GM19099 (cell line): ENCODE results near the gene DYNLT2B.
A peak's percentile ranks its signal among the peaks of the same experiment; 100 is the strongest.

Experiments used
- POLR2A ChIP-seq: IDR thresholded peaks from 3 replicates; pipeline ENCODE4 v1.6.1; 2011; ENCODE audit warnings: low read depth; ENCODE audit not compliant: insufficient read length; ENCODE audit errors: extremely low read depth

DYNLT2B gene

GRCh38 chr3:196336319-196337145 is 18.5 kb upstream of the DYNLT2B start:
- no peak for TF ChIP-seq POLR2A

DNA sequence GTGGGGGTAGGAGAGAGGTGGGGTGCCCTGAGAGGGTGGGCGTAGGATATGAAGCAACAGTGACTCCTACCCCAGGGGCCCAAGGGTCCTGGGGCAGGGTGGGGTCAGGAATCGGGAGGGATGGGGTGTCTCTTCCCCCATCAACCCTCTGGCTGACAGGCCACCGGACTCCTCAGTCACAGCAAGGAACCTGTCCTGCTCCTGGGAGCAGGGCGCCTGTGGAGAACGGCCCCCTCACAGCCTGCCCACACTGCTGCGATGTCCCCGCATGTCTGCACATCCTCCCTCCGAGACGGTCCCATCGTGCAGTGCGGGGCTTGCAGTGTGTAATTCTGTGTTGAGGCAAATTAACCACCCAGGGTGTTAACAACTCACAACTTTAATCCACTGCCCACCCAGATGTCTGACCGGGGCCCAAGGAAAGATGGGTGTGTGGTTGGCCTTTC is 17.5 kb upstream of the DYNLT2B start:
- no peak for TF ChIP-seq POLR2A

GRCh38 chr3:196334982-196335381 is 16.9 kb upstream of the DYNLT2B start:
- TF ChIP-seq POLR2A, result no peak

- no peak for TF ChIP-seq POLR2A
Measured at GRCh38 chr3:196332168-196332567, 14.1 kb upstream of the DYNLT2B start.

- TF ChIP-seq POLR2A, result no peak
Measured at GRCh38 chr3:196327405-196327804, 9.4 kb upstream of the DYNLT2B start.

DNA sequence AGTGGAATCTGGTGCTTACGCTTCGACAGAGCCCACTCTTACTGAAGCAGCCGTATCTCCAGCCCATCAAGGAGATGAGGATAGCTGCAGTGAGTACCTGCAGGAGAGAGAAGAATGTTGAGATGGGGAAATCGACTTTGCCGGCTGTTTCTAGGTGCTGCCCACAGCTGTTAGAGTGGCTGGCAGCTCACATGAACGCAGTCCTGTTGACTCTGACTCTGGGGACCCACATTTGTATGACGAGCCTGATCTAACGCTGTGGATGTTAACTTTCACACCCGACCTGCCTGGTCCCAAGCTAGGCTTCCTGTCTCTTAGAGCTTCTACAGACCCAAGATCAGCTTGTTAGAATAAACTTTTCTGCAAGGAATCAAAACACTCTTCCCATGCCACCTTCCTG is 8.9 kb upstream of the DYNLT2B start:
- TF ChIP-seq POLR2A, result no peak

- TF ChIP-seq POLR2A, result no peak
Measured at GRCh38 chr3:196323691-196324090, 5.7 kb upstream of the DYNLT2B start.

GRCh38 chr3:196323016-196323415 is 5.0 kb upstream of the DYNLT2B start:
- no peak for TF ChIP-seq POLR2A

DNA sequence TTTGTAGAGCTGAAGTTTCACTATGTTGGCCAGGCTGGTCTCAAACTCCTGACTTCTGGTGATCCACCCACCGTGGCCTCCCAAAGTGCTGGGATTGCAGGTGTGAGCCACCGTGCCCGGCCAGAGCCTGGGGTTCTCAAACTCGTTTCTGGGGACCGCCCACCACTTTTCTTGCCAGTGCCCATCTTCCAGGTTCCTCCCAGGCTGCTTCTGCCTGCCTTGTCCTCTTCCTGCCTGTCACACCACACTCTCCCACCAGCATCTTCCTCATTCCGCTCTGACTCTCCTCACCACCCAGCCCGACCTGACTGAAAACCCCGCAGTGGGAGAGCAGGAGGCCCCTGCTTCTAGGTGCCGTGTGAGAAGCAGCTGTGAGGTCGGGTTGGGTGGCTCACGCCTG is 3.1 kb upstream of the DYNLT2B start:
- TF ChIP-seq POLR2A, result no peak

DNA sequence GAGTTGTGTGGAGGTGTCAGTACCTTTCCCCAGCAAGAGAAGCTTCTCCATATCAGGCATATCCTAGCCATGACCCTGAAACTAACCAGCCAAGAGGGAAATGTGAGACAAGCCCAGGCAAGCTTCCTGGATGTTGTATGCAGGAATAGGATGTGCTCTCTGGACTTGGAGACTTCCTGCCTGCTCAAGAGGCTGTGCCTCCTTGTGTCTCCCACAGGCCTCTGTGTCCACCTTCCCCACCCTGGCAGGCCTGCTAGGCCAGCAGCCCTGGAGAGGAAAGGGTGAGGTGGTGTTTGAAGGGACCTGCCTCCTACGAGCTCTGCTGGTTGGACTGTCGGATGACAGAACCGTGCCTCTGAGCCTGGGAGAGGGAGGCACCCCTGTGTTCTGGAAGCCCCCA is 2.1 kb upstream of the DYNLT2B start:
- TF ChIP-seq POLR2A, result no peak

DNA sequence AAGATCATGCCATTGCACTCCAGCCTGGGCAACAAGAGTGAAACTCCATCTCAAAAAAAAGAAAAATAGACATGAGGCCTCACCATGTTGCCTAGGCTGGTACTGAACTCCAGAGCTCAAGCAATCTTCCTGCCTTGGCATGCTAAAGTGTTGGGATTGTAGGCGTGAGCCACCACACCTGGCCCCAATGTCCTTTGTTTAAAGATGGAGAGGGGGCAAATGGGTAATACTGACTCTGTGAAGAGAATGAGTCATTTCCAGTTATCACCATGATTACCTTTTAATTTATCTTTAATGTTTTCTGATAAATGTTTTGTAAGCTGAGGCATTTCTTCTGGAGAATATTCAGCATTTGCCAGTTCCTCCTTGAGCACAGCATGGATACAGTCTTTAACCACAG is 2.2 kb downstream of the DYNLT2B start:
- no peak for TF ChIP-seq POLR2A

- TF ChIP-seq POLR2A, result no peak
Measured at GRCh38 chr3:196314597-196314996, 3.4 kb downstream of the DYNLT2B start.

DNA sequence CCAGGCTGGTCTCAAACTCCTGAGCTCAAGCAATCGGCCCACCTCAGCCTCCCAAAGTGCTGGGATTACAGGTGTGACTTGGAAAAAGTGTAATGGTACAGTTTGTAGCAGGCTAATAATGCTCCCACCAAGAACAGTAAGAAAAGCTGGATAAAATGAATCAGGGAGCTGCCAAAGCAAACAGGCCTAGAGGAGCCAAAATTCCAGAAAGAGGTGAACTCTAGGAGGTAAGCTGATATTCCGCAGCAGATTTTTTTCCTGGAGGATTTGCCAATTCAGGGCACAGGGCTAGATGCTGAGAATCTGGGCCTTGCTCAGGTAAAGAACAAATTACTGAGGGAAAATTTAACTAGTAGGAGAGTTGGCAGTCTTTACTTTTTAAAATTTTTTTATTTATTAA is 19.5 kb downstream of the DYNLT2B start:
- TF ChIP-seq POLR2A, result no peak

GRCh38 chr3:196292286-196292923 is 25.6 kb downstream of the DYNLT2B start:
- peak; percentile 32 for TF ChIP-seq POLR2A

DNA sequence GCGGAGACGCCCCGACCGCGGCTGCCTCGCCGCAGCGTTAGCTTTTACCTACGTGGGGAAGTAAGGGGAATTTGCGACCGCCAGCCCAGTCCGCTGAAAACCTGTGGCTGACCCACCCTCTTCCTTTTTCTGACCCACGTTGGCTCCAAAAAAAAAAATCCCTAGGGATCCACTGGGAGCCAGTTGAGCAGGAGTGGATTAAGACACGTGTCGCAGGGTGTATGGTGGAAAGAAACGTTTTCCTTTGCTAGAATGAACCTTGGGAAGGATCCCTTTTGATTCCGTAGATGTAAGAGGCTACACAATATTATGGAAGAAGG is 29.9 kb downstream of the DYNLT2B start:
- TF ChIP-seq POLR2A, result no peak

GRCh38 chr3:196287440-196288140 is 30.4 kb downstream of the DYNLT2B start, which contains the start of gene PCYT1A:
PCYT1A (minus strand) TSS chr3:196287726; CDS start chr3:196270531, 17,195 bp downstream.
- TF ChIP-seq POLR2A, result peak; percentile 85
